ENCODE measurements around the gene CPT1C.

Gene CPT1C

GRCh38 chr19:49667473-49667872, 23.4 kb upstream of the CPT1C start:
- DNase-seq, result no peak
- H2AK5ac ChIP-seq (ENCODE audit: low read length), result no peak overlapping the region
- no peak overlapping the region for H3K23ac ChIP-seq (ENCODE audit: low read length)
- H3K4me3 ChIP-seq (ENCODE audit: low read depth, low read length), result no peak overlapping the region
- peaks cover 19% of the 10 kb centered on the region for H3K79me2 ChIP-seq (ENCODE audit: control insufficient read depth, insufficient read depth, low read length, poor library complexity)
- H3K27me3 ChIP-seq (ENCODE audit: insufficient read depth, low read length), result no peaks in the 10 kb centered on the region
- no peak overlapping the region for H3K27ac ChIP-seq (ENCODE audit: low read depth, low read length)
- no peaks in the 10 kb centered on the region for H3K9me3 ChIP-seq (ENCODE audit: insufficient read depth, low read depth, low read length)
- no peak overlapping the region for H3K9ac ChIP-seq (ENCODE audit: low read length)
- no CpG with 5 or more reads among the region's 2 CpGs for WGBS (ENCODE audit: extremely low coverage, insufficient coverage, insufficient read length)
- peaks cover 26 to 29% of the 10 kb centered on the region in 2 experiments for H3K36me3 ChIP-seq (ENCODE audit: control insufficient read depth in 1 of 2, insufficient read depth in 2 of 2, low read length in 2 of 2)
- no peak overlapping the region for H2BK120ac ChIP-seq (ENCODE audit: insufficient read depth, low read length, poor library complexity)
- no peak overlapping the region for H3K14ac ChIP-seq (ENCODE audit: low read length)
- no peak overlapping the region for H2BK5ac ChIP-seq (ENCODE audit: low read depth, low read length, poor library complexity)
- no peak overlapping the region for H3K4ac ChIP-seq (ENCODE audit: low read depth, low read length)
- no peak overlapping the region for H4K91ac ChIP-seq (ENCODE audit: low read depth, low read length)
- H3K18ac ChIP-seq (ENCODE audit: low read length), result no peak overlapping the region
- peaks cover 9 to 16% of the 10 kb centered on the region in 2 experiments for H3K4me1 ChIP-seq (ENCODE audit: control insufficient read depth in 1 of 2, insufficient read depth in 2 of 2, low read length in 2 of 2)
- H2BK12ac ChIP-seq (ENCODE audit: low read length), result no peak overlapping the region
- no peak overlapping the region for H2AFZ ChIP-seq (ENCODE audit: insufficient read depth, low read length, poor library complexity)
- H4K8ac ChIP-seq (ENCODE audit: low read depth, low read length), result no peak overlapping the region
- peaks cover 14% of the 10 kb centered on the region for H3K79me1 ChIP-seq (ENCODE audit: low read length)
- no peak overlapping the region for H4K12ac ChIP-seq (ENCODE audit: low read depth, low read length)
- no peak overlapping the region for H3K4me2 ChIP-seq (ENCODE audit: low read length)

- Histone ChIP-seq H3K4ac (ENCODE audit: low read depth, low read length) (no peak overlapping the region), H3K4me1 (ENCODE audit: control insufficient read depth in 1 of 2, insufficient read depth in 2 of 2, low read length in 2 of 2) (peaks cover 5 to 11% of the 10 kb centered on the region in 2 experiments), H3K9ac (ENCODE audit: low read length) (no peak overlapping the region), H3K79me1 (ENCODE audit: low read length) (peaks cover 13% of the 10 kb centered on the region), H3K27ac (ENCODE audit: low read depth, low read length) (no peak overlapping the region), H3K23ac (ENCODE audit: low read length) (no peak overlapping the region), H4K12ac (ENCODE audit: low read depth, low read length) (no peak overlapping the region), H3K4me2 (ENCODE audit: low read length) (no peak overlapping the region), H2BK5ac (ENCODE audit: low read depth, low read length, poor library complexity) (no peak overlapping the region), H4K91ac (ENCODE audit: low read depth, low read length) (no peak overlapping the region), H2AFZ (ENCODE audit: insufficient read depth, low read length, poor library complexity) (no peak overlapping the region), H2BK120ac (ENCODE audit: insufficient read depth, low read length, poor library complexity) (no peak overlapping the region), H3K18ac (ENCODE audit: low read length) (no peak overlapping the region), H3K27me3 (ENCODE audit: insufficient read depth, low read length) (no peaks in the 10 kb centered on the region), H4K8ac (ENCODE audit: low read depth, low read length) (no peak overlapping the region), H3K36me3 (ENCODE audit: control insufficient read depth in 1 of 2, insufficient read depth in 2 of 2, low read length in 2 of 2) (peaks cover 23 to 24% of the 10 kb centered on the region in 2 experiments), H3K4me3 (ENCODE audit: low read depth, low read length) (no peak overlapping the region), H2BK12ac (ENCODE audit: low read length) (no peak overlapping the region), H3K9me3 (ENCODE audit: insufficient read depth, low read depth, low read length) (no peaks in the 10 kb centered on the region), H2AK5ac (ENCODE audit: low read length) (no peak overlapping the region), H3K14ac (ENCODE audit: low read length) (no peak overlapping the region), H3K79me2 (ENCODE audit: control insufficient read depth, insufficient read depth, low read length, poor library complexity) (peaks cover 18% of the 10 kb centered on the region)
- no CpG with 5 or more reads among the region's 3 CpGs for WGBS (ENCODE audit: extremely low coverage, insufficient coverage, insufficient read length)
- DNase-seq, result no peak
Observed at GRCh38 chr19:49669516-49669915, 21.4 kb upstream of the CPT1C start.

DNA sequence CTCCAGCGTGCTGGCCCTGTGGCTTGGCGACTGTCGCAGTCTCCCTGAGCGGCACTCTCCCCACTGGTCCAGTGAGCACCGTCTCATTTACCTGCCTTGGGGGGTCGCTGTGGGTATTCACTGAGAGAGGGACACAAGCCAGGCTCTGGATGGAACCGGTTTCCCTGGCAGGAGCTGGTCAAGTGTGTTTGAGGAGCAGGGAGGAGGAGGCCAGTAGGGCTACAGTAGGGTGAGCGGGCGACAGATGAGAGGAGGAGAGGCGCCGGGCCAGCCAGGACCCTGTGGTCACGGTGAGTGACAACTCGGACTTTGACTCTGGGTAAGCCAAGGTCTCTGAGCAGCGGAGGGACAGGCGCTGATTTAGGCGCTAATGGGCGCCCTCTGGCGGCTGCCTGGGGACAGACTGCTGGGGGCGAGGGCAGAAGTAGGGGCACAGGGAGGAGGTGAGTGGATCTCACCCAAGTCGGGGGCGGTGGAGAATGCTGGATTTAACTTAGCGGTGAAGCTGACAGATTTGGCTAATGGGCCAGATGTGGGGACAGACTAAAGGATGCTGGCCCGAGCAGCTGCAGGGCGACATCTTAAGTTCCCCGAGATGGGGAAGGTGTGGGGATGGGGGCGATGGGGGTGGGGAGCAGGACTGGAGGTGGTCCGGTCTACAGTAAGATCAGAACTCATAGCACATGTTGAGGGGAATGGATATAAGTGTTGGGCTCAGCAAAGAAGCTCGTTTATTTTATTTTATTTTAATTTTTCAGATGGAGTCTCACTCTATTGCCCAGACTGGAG, 18.6 kb upstream of the CPT1C start:
- H3K4me2 ChIP-seq (ENCODE audit: low read length), result peak overlapping the region; percentile 35
- H3K9ac ChIP-seq (ENCODE audit: low read length), result no peak overlapping the region
- H3K79me2 ChIP-seq (ENCODE audit: control insufficient read depth, insufficient read depth, low read length, poor library complexity), result peaks cover 4% of the 10 kb centered on the region
- no CpG with 5 or more reads among the region's 28 CpGs for WGBS (ENCODE audit: extremely low coverage, insufficient coverage, insufficient read length)
- peak overlapping the region; percentile 66 for H4K12ac ChIP-seq (ENCODE audit: low read depth, low read length)
- peaks cover 10% of the 10 kb centered on the region for H3K79me1 ChIP-seq (ENCODE audit: low read length)
- no peaks in the 10 kb centered on the region for H3K27me3 ChIP-seq (ENCODE audit: insufficient read depth, low read length)
- peak overlapping the region; percentile 26 for H2AFZ ChIP-seq (ENCODE audit: insufficient read depth, low read length, poor library complexity)
- H3K27ac ChIP-seq (ENCODE audit: low read depth, low read length), result peak overlapping the region; percentile 6
- peaks cover 2 to 6% of the 10 kb centered on the region in 2 experiments for H3K4me1 ChIP-seq (ENCODE audit: control insufficient read depth in 1 of 2, insufficient read depth in 2 of 2, low read length in 2 of 2)
- peaks cover 23 to 24% of the 10 kb centered on the region in 2 experiments for H3K36me3 ChIP-seq (ENCODE audit: control insufficient read depth in 1 of 2, insufficient read depth in 2 of 2, low read length in 2 of 2)
- peak overlapping the region; percentile 70 for H4K8ac ChIP-seq (ENCODE audit: low read depth, low read length)
- H3K9me3 ChIP-seq (ENCODE audit: insufficient read depth, low read depth, low read length), result no peaks in the 10 kb centered on the region
- no peak overlapping the region for H2AK5ac ChIP-seq (ENCODE audit: low read length)
- no peak overlapping the region for H2BK12ac ChIP-seq (ENCODE audit: low read length)
- peak overlapping the region; percentile 86 for H3K18ac ChIP-seq (ENCODE audit: low read length)
- H4K91ac ChIP-seq (ENCODE audit: low read depth, low read length), result peak overlapping the region; percentile 41
- peak overlapping the region; percentile 7 for H3K14ac ChIP-seq (ENCODE audit: low read length)
- no peak overlapping the region for H3K4me3 ChIP-seq (ENCODE audit: low read depth, low read length)
- no peak overlapping the region for H2BK120ac ChIP-seq (ENCODE audit: insufficient read depth, low read length, poor library complexity)
- no peak overlapping the region for H3K23ac ChIP-seq (ENCODE audit: low read length)
- H3K4ac ChIP-seq (ENCODE audit: low read depth, low read length), result no peak overlapping the region
- H2BK5ac ChIP-seq (ENCODE audit: low read depth, low read length, poor library complexity), result no peak overlapping the region
- peak; percentile 65 to 83 for DNase-seq

DNA sequence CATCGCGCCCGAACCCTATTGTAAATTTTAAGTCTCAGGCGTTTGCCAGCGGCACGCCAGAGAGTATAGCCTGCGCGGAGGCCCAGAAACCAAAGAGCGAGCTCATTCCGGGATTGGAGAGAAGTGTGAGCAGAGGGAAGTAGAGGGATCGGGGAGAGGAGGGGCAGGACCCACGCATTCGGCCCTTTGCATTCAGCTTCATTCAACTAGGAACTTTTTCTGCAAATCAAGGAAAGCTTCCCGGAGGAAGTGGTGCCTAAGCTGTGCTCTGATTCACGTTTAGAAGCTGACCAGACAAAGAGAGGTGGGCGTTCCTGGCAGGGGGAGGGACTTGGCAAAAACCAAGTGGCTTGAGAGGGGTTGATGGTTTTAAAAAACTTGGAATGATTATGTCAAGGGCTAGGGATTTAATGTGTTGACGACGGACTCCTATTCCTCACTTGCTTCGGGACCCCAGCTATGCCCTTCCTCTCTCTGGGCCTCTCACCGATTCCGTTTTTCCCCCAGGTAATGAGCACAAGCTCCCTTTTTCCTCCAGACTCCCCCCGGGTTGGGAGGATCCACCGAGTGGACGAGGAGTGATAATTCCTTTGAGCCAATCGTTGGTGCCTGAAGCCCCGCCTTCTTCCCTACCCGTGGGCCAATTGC, 14.7 kb upstream of the CPT1C start:
- Histone ChIP-seq H4K8ac (ENCODE audit: low read depth, low read length) (peak overlapping the region; percentile 96), H3K18ac (ENCODE audit: low read length) (peak overlapping the region; percentile 89)

More for the DNA sequence above, 14.7 kb upstream of the CPT1C start:
- H3K27ac ChIP-seq (ENCODE audit: low read depth, low read length), result peak overlapping the region; percentile 95
- no peak overlapping the region for H2AK5ac ChIP-seq (ENCODE audit: low read length)
- H2BK5ac ChIP-seq (ENCODE audit: low read depth, low read length, poor library complexity), result peak overlapping the region; percentile 91
- no peak overlapping the region for H3K23ac ChIP-seq (ENCODE audit: low read length)
- peak overlapping the region; percentile 93 for H3K14ac ChIP-seq (ENCODE audit: low read length)
- H4K12ac ChIP-seq (ENCODE audit: low read depth, low read length), result peak overlapping the region; percentile 99
- peak overlapping the region; percentile 97 for H3K9ac ChIP-seq (ENCODE audit: low read length)
- peak overlapping the region; percentile 73 for H2BK12ac ChIP-seq (ENCODE audit: low read length)
- H3K9me3 ChIP-seq (ENCODE audit: insufficient read depth, low read depth, low read length), result no peaks in the 10 kb centered on the region
- H3K4me2 ChIP-seq (ENCODE audit: low read length), result peak overlapping the region; percentile 76
- peaks cover 28% of the 10 kb centered on the region for H3K79me2 ChIP-seq (ENCODE audit: control insufficient read depth, insufficient read depth, low read length, poor library complexity)
- no peaks in the 10 kb centered on the region for H3K27me3 ChIP-seq (ENCODE audit: insufficient read depth, low read length)
- peak overlapping the region; percentile 88 for H4K91ac ChIP-seq (ENCODE audit: low read depth, low read length)
- H2BK120ac ChIP-seq (ENCODE audit: insufficient read depth, low read length, poor library complexity), result peak overlapping the region; percentile 93
- H3K4me3 ChIP-seq (ENCODE audit: low read depth, low read length), result peak overlapping the region; percentile 57
- no CpG with 5 or more reads among the region's 27 CpGs for WGBS (ENCODE audit: extremely low coverage, insufficient coverage, insufficient read length)
- H2AFZ ChIP-seq (ENCODE audit: insufficient read depth, low read length, poor library complexity), result peak overlapping the region; percentile 56
- peaks cover 20% of the 10 kb centered on the region for H3K79me1 ChIP-seq (ENCODE audit: low read length)
- H3K4me1 ChIP-seq (ENCODE audit: control insufficient read depth in 1 of 2, insufficient read depth in 2 of 2, low read length in 2 of 2), result peaks cover 14 to 20% of the 10 kb centered on the region in 2 experiments
- peak overlapping the region; percentile 61 for H3K4ac ChIP-seq (ENCODE audit: low read depth, low read length)
- H3K36me3 ChIP-seq (ENCODE audit: control insufficient read depth in 1 of 2, insufficient read depth in 2 of 2, low read length in 2 of 2), result peaks cover 12 to 15% of the 10 kb centered on the region in 2 experiments
- DNase-seq, result peak; percentile 90 to 96
